ENCODE results near the gene KCNQ1OT1.

Gene KCNQ1OT1

DNA sequence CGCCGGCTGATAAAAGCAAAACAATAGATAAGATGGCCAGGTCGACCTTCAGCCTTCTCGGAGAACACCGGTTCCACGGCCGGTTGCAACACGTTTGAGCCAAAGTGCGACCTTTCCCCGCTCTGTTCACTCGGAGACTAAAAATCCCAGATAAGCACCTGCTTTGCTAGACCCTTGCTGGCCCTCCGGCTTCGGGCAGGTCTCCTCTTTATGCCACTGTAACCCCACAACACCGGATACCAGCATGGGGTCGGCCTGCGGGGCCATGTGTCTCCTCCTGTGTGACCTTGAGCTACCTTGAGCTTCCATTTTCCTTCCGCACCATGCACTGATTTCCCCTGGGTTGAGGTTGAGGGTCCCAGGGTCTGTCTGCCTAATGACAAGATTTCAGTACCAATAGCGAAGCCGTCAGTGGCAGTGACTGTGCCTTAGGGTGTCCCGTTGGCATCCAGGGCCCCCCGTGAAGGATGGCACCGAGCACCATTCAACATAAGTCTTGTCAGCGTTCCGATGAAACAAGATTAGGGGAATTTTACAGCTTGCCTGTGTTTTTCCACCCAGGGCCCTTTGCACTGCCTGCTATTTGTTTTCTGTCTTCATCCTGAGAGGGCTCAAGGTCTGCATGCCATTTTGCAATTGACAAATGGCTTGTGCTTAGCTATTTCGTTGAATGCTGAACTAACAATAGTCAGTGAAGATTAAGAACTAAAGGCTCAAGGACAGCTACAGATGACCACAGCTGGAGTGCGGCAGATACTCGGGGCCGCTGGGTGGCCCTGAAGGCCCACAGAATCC lies 136.4 kb downstream of the KCNQ1OT1 start:
- in situ Hi-C loops (cut with MboI; ENCODE audit: low pct_unique_long_range_greater_than_20kb, low sequenced_read_pairs, unreplicated experiment), result no loop called here
- DNase-seq (ENCODE audit: low spot score), result no peak

DNA sequence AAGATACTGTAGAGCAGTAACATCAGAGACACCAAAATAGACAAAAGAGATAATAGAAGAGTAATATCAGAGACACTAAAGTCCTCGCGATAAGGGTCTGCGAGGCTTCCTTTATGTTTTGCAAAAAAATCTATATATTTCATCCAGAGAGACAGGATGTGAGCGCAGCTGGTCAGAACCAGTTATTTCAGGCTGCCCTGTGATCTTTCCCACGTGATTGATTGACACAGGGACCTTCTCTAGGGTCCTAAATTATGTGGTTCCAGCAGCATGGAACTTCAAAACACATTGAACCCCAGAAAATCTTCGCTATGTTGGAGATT lies 136.9 kb downstream of the KCNQ1OT1 start:
- in situ Hi-C loops (cut with MboI; ENCODE audit: low pct_unique_long_range_greater_than_20kb, low sequenced_read_pairs, unreplicated experiment), result no loop called here
- DNase-seq (ENCODE audit: low spot score), result no peak
- TF ChIP-seq, protein P1, sequence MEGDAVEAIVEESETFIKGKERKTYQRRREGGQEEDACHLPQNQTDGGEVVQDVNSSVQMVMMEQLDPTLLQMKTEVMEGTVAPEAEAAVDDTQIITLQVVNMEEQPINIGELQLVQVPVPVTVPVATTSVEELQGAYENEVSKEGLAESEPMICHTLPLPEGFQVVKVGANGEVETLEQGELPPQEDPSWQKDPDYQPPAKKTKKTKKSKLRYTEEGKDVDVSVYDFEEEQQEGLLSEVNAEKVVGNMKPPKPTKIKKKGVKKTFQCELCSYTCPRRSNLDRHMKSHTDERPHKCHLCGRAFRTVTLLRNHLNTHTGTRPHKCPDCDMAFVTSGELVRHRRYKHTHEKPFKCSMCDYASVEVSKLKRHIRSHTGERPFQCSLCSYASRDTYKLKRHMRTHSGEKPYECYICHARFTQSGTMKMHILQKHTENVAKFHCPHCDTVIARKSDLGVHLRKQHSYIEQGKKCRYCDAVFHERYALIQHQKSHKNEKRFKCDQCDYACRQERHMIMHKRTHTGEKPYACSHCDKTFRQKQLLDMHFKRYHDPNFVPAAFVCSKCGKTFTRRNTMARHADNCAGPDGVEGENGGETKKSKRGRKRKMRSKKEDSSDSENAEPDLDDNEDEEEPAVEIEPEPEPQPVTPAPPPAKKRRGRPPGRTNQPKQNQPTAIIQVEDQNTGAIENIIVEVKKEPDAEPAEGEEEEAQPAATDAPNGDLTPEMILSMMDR (IDR thresholded peaks at IDR 0.05; ENCODE audit: extremely low read depth, insufficient read depth, missing control alignments), result no peak

More for the DNA sequence above, 136.4 kb downstream of the KCNQ1OT1 start:
- TF ChIP-seq, protein P1 (IDR thresholded peaks at IDR 0.05; ENCODE audit: extremely low read depth, insufficient read depth, missing control alignments), result no peak

DNA sequence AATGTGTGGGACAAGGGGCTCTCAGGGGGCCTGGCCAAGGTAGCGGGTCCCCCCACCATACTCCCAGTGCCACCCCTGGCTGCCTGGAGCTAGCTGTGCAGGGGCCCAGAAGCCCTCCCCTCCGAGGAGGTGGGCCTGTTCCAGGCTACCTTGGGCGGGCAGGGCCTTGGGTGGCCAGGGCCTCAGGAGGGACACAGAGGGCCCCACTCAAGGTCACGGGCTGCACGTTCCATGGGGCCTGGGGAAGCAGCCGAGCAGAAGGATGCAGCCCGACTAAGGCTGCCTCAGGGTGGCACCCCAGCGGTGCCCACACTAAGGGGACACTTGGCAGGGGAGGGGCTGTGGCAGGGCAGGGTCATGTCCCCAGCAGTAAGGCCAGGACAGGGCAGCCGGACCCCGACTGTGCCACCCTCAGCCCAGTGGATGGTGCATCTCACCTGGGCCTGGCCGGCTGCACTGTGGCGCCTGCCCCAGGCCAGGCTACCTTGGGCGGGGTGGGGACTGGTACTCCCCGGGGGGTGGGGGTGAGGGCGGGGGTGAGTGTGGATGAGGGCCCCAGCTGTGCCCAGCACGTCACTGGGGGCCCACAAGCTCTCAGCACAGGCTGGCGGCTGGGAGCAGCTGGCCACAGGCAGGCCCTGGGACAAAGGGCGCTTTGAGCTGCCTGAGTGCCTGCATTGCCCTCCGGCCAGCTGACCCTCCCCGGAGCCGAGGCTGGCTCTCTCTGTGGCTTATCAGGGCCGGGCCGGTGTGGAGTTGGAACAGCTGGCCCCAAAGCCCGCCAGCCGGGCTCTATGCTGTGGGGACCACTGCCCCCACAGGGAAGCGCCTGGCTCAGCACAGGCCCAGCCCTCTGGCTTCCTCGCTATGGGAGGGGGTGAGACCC lies 137.9 kb downstream of the KCNQ1OT1 start:
- TF ChIP-seq, protein P1 (IDR thresholded peaks at IDR 0.05; ENCODE audit: extremely low read depth, insufficient read depth, missing control alignments), result no peak
- in situ Hi-C loops (cut with MboI; ENCODE audit: low pct_unique_long_range_greater_than_20kb, low sequenced_read_pairs, unreplicated experiment), result no loop called here
- no peak for DNase-seq (ENCODE audit: low spot score)

DNA sequence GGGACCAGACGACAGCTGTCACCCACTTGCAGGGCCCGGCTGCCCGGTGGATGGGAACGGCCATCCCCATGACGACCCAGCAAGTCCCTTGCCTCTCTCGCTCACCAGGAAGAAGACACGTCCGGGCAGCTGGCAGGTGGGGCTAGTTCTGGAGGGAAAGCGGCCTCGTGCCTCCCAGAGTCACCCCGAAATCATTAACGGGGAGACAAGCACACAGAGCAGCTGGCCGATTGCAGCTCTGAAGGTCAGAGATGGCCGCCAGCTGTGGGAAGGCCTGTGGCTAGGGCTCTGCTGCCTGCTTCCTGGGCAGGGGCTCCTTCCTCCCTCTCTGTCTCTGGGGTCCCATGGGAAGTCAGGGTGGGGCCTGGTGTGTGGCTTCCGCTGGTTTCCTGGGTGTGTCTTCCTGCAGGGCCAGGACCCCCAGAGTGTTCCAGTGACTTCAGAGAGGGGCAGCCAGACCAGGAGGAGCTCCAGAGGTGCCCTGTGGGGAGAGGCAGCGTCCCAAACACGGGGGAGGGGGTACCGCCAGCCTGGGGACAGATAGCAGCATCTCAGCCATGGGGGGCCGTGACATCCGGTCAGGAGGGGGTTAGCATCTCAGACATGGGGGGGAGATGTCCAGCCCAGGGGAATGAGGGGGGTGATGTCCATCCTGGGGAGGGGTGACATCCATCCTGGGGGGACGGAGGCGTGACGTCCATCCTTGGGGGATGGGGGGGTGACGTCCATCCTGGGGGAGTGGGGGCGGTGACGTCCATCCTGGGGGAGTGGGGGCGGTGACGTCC lies 140.1 kb downstream of the KCNQ1OT1 start:
- in situ Hi-C loops (cut with MboI; ENCODE audit: low pct_unique_long_range_greater_than_20kb, low sequenced_read_pairs, unreplicated experiment), result no loop called here
- TF ChIP-seq, protein P1 (IDR thresholded peaks at IDR 0.05; ENCODE audit: extremely low read depth, insufficient read depth, missing control alignments), result no peak
- DNase-seq (ENCODE audit: low spot score), result no peak

DNA sequence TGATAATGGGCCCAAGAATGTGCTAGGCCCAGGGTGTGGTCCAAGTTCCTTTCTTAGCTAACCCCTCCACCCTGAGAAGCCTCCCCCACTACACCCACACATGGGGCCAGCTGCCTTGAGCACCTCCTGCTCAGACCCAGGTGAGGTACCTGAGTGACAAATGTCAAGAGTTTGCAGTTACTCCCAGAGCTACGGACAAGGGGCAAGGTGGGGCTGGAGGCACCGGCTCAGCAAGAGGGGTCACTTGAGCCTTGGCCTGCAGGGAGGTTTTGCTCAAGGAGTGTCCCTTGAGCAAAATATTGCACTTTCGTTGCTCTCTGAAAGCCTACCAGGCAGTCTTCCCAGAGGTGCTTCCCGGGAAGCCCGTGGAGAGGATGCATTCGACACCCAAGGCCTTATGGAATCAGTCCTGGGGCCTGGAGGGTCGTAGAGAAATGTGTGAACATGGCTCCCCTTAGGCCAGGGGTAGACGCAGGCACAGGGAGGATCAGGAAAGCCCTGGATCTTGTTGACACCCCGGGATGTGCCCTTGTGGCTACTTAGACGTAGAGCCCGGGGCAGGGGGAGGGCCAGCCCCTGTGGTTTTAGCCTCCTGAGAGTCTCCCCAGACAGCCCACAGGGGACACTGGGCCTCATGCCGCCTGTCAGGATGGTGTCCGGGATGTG lies 140.8 kb downstream of the KCNQ1OT1 start:
- TF ChIP-seq, protein P1 (IDR thresholded peaks at IDR 0.05; ENCODE audit: extremely low read depth, insufficient read depth, missing control alignments), result no peak
- no peak for DNase-seq (ENCODE audit: low spot score)
- in situ Hi-C loops (cut with MboI; ENCODE audit: low pct_unique_long_range_greater_than_20kb, low sequenced_read_pairs, unreplicated experiment), result no loop called here

DNA sequence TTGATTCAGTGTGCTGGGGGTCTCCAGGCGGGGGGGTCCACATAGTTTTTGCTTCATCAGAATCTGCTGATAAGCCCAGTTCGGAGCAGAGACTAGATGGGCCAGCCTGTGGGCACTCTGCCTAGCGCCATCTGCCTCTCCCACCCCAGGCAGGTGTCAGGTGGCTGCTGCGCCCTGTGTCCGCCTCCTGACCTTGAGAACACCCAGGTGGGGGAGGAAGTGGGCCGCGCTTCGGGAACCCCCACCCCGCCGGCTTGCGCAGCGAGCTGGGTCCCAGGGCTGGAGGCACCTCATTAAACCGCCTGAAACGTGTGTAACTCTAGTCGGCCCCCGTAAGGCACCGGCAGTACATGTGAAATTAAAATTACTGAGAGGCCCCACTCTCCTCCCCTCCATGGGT lies 141.4 kb downstream of the KCNQ1OT1 start:
- TF ChIP-seq, protein P1 (IDR thresholded peaks at IDR 0.05; ENCODE audit: extremely low read depth, insufficient read depth, missing control alignments), result no peak
- DNase-seq (ENCODE audit: low spot score), result no peak
- in situ Hi-C loops (cut with MboI; ENCODE audit: low pct_unique_long_range_greater_than_20kb, low sequenced_read_pairs, unreplicated experiment), result no loop called here

All from GM13977 (cell line).